Esophagus muscularis mucosa (tissue), 3 donors: ENCODE results near the gene SRSF2.
"Not testable (repeated sequence)": the region's sequence is repeated elsewhere in the genome, so short reads cannot be mapped to it uniquely, and the experiment has no call there.

Experiments
- POLR2A ChIP-seq: fragments of 450-650 bp; IDR thresholded peaks from one replicate; pipeline ENCODE4 v1.6.1; 2017; ENCODE audit warnings: antibody characterized with exemption, moderate library complexity, mild to moderate bottlenecking, low read depth
- TF ChIP-seq, protein P1 (sequence below), 3 experiments: fragments of 200-600 bp in 2 of 3; fragments of 450-650 bp in 1 of 3; sonication (generic) in 2 of 3; IDR thresholded peaks; one replicate each; pipeline ENCODE4 v1.5.1; 2017 to 2019; ENCODE audit warnings: antibody characterized with exemption in 3 of 3, mild to moderate bottlenecking in 2 of 3, moderate library complexity in 1 of 3

GRCh38 chr17:76698466-76698977 is 38.6 kb downstream of the SRSF2 start:
- TF ChIP-seq, protein P1, sequence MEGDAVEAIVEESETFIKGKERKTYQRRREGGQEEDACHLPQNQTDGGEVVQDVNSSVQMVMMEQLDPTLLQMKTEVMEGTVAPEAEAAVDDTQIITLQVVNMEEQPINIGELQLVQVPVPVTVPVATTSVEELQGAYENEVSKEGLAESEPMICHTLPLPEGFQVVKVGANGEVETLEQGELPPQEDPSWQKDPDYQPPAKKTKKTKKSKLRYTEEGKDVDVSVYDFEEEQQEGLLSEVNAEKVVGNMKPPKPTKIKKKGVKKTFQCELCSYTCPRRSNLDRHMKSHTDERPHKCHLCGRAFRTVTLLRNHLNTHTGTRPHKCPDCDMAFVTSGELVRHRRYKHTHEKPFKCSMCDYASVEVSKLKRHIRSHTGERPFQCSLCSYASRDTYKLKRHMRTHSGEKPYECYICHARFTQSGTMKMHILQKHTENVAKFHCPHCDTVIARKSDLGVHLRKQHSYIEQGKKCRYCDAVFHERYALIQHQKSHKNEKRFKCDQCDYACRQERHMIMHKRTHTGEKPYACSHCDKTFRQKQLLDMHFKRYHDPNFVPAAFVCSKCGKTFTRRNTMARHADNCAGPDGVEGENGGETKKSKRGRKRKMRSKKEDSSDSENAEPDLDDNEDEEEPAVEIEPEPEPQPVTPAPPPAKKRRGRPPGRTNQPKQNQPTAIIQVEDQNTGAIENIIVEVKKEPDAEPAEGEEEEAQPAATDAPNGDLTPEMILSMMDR (IDR thresholded peaks at IDR 0.05), result not testable (repeated sequence)
- TF ChIP-seq POLR2A, result not testable (repeated sequence)
